Natural killer cell treated with Interleukin-12 subunit alpha and Interleukin-12 subunit beta and Interleukin-15 and Interleukin-18, amount 100 ng/mL, for 72 hours (primary cell): ENCODE results near the gene MTF2. TPM values are rescaled to one million over a fixed set of nuclear protein-coding genes. Genes with fewer than 3 reads are reported as not detected.
A peak's percentile ranks its signal among the peaks of the same experiment; 100 is the strongest.

Experiments used
- ATAC-seq, 2 donors: fragments of 150-1000 bp; cut with Tn5 transposase in 1 of 2; sonication (Bioruptor Pico), chemical (Tn5 transposase) in 1 of 2; 2 replicates each; pipeline ENCODE4 v1.10.0; 2021
- DNase-seq: peaks from one replicate; pipeline ENCODE4 v3.0.0; 2022; ENCODE audit warnings: low spot score
- H3K27ac Mint-ChIP-seq, 2 donors: 1 replicate in 1 of 2; 2 replicates in 1 of 2; pipeline ENCODE4 v1.8.0; 2022; ENCODE audit warnings: mixed read lengths in 2 of 2, mild to moderate bottlenecking in 1 of 2, moderate library complexity in 1 of 2
- H3K27me3 Mint-ChIP-seq, 2 donors: 1 replicate in 1 of 2; 2 replicates in 1 of 2; pipeline ENCODE4 v1.8.0; 2022; ENCODE audit warnings: mixed read lengths in 2 of 2
- H3K36me3 Mint-ChIP-seq: one replicate; pipeline ENCODE4 v1.8.0; 2022; ENCODE audit warnings: mixed read lengths
- H3K4me1 Mint-ChIP-seq, 2 donors: 1 replicate in 1 of 2; 2 replicates in 1 of 2; pipeline ENCODE4 v1.8.0; 2022; ENCODE audit warnings: low read depth in 2 of 2, mixed read lengths in 2 of 2, mild to moderate bottlenecking in 1 of 2
- H3K4me3 Mint-ChIP-seq: one replicate; pipeline ENCODE4 v1.8.0; 2022; ENCODE audit warnings: mixed read lengths
- H3K9me3 Mint-ChIP-seq: 2 replicates; pipeline ENCODE4 v1.8.0; 2022; ENCODE audit warnings: mixed read lengths
- total RNA-seq, 2 donors: library from RNA; stranded (reverse); gene quantifications; one replicate each; pipeline ENCODE4 v1.2.3, GENCODE V29; 2022

The MTF2 gene
- total RNA-seq, 2 donors from 2014 or later, result 45.1 to 63.6 TPM

- peaks cover 33% of the 10 kb centered on the region for H3K36me3 Mint-ChIP-seq
- H3K9me3 Mint-ChIP-seq, result no peaks in the 10 kb centered on the region
These were observed 27.1 kb downstream of the MTF2 start for GRCh38 chr1:93106226-93106625.

GRCh38 chr1:93107395-93107794 is 28.3 kb downstream of the MTF2 start:
- Mint-ChIP-seq H3K9me3 (no peaks in the 10 kb centered on the region), H3K27me3 (no peaks in the 10 kb centered on the region), H3K4me1 (peaks cover 13 to 32% of the 10 kb centered on the region in 2 donors), H3K36me3 (peaks cover 33% of the 10 kb centered on the region), H3K4me3 (no peak overlapping the region), H3K27ac (no peak overlapping the region)
- no peak for ATAC-seq
- no peak for DNase-seq

More at GRCh38 chr1:93106226-93106625, 27.1 kb downstream of the MTF2 start:
- no peak overlapping the region for H3K4me3 Mint-ChIP-seq
- H3K4me1 Mint-ChIP-seq, result peaks cover 20 to 37% of the 10 kb centered on the region in 2 donors
- DNase-seq (no peak), ATAC-seq (no peak)
- no peak overlapping the region for H3K27ac Mint-ChIP-seq
- no peaks in the 10 kb centered on the region for H3K27me3 Mint-ChIP-seq

- no peaks in the 10 kb centered on the region for H3K27me3 Mint-ChIP-seq
- no peaks in the 10 kb centered on the region for H3K9me3 Mint-ChIP-seq
- H3K36me3 Mint-ChIP-seq, result peaks cover 33% of the 10 kb centered on the region
- H3K27ac Mint-ChIP-seq, result no peak overlapping the region
- DNase-seq, result no peak
- no peak for ATAC-seq
- H3K4me1 Mint-ChIP-seq, result peaks cover 10 to 33% of the 10 kb centered on the region in 2 donors
- H3K4me3 Mint-ChIP-seq, result no peak overlapping the region
These were observed 29.3 kb downstream of the MTF2 start for GRCh38 chr1:93108335-93108734.

- Mint-ChIP-seq H3K4me3 (no peak overlapping the region), H3K36me3 (peaks cover 33% of the 10 kb centered on the region), H3K4me1 (peaks cover 10 to 33% of the 10 kb centered on the region in 2 donors), H3K27me3 (no peaks in the 10 kb centered on the region), H3K9me3 (no peaks in the 10 kb centered on the region), H3K27ac (no peak overlapping the region)
- no peak for ATAC-seq
- DNase-seq, result no peak
These were observed 30.5 kb downstream of the MTF2 start for GRCh38 chr1:93109578-93109977.

DNA sequence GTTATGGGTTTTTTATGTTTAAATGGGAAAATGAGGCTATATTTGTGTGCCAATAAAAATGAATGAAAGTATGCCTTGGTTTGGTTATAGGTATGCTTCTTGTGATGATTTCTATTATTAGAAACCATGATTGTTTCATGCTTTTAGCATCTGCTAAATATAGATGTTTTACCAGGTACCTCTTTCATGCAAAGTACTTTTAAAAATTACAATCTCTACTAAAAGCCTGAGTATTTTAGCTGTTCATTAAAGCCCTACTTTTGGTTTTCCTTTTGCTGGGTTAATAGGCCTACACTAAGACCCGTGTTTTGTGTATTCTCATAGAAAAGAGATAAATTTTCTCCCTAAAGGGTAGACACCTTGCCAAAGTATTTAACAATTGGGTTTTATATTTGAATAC is 32.0 kb downstream of the MTF2 start:
- Mint-ChIP-seq H3K27me3 (no peaks in the 10 kb centered on the region), H3K9me3 (no peaks in the 10 kb centered on the region), H3K4me3 (no peak overlapping the region), H3K36me3 (peaks cover 24% of the 10 kb centered on the region), H3K4me1 (peaks cover 10 to 23% of the 10 kb centered on the region in 2 donors), H3K27ac (no peak overlapping the region)
- no peak for DNase-seq
- ATAC-seq, result no peak

DNA sequence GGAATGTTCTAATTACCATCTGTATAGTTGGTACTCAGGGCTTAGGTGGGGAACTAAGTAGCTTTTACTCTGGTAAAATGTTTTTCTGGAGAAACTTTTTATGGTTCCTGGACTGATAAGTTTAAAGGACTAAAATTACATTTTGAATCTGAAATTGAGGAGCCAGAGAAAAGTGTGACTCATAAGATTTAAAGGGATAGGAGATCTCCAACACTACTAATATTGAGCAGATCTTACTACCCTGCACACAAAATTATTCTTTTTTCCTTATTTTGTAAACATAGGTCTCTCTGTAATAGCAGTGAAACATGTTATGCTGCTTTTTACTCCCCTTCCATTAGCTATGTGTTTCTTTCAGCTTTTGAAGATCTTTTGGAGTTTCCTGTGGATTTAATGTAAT is 32.5 kb downstream of the MTF2 start:
- ATAC-seq (no peak), DNase-seq (no peak)
- peaks cover 27% of the 10 kb centered on the region for H3K36me3 Mint-ChIP-seq
- no peaks in the 10 kb centered on the region for H3K27me3 Mint-ChIP-seq
- no peak overlapping the region for H3K27ac Mint-ChIP-seq
- peaks cover 10 to 23% of the 10 kb centered on the region in 2 donors for H3K4me1 Mint-ChIP-seq
- H3K4me3 Mint-ChIP-seq, result no peak overlapping the region
- H3K9me3 Mint-ChIP-seq, result no peaks in the 10 kb centered on the region

GRCh38 chr1:93113127-93113526 is 34.0 kb downstream of the MTF2 start:
- no peak overlapping the region for H3K27ac Mint-ChIP-seq
- no peak for DNase-seq
- H3K9me3 Mint-ChIP-seq, result no peaks in the 10 kb centered on the region
- H3K4me1 Mint-ChIP-seq, result peaks cover 10 to 17% of the 10 kb centered on the region in 2 donors
- H3K36me3 Mint-ChIP-seq, result peaks cover 16% of the 10 kb centered on the region
- no peak for ATAC-seq
- H3K4me3 Mint-ChIP-seq, result no peak overlapping the region
- no peaks in the 10 kb centered on the region for H3K27me3 Mint-ChIP-seq

DNA sequence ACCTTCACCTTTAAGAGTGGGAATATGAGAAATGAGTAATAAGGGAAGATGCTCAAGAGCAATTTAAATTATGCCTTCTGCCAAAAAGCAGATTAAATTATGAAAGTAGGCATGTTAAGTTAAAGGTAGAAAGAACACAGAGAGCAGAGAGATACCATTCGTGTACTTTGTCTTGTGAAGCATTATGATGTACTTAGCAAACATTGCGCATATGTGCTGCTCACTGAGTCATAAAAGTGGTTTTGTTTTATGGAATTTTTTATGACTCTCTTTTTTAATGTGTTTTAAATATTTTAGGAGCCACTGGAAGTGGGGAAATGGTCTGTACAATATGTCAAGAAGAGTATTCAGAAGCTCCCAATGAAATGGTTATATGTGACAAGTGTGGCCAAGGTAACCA is 35.3 kb downstream of the MTF2 start:
- Mint-ChIP-seq H3K9me3 (no peaks in the 10 kb centered on the region), H3K4me1 (peaks cover 4 to 11% of the 10 kb centered on the region in 2 donors), H3K4me3 (no peak overlapping the region), H3K36me3 (peaks cover 9% of the 10 kb centered on the region), H3K27me3 (no peaks in the 10 kb centered on the region), H3K27ac (no peak overlapping the region)
- ATAC-seq (no peak), DNase-seq (no peak)

DNA sequence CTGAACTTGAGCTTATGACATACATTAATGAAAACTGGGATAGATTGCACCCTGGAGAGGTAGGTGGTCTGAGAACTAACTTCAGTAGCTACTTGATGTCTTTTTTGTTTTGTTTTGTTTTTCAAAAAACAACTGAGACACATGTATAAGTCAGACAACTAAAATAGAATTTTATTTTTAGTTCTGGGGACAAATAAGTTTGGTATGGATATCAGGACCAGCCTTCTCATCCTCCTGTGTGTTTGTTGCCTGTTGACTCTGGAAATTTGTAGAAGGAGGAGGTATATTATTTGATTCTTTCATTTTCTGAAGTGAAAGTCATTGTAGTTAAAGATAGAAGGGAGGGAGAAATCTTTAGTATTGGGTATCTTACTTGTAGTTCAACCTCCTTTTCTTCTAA is 41.5 kb downstream of the MTF2 start:
- no peak overlapping the region for H3K4me3 Mint-ChIP-seq
- ATAC-seq (no peak), DNase-seq (no peak)
- H3K9me3 Mint-ChIP-seq, result no peaks in the 10 kb centered on the region
- no peak overlapping the region for H3K27ac Mint-ChIP-seq
- peaks cover 6 to 8% of the 10 kb centered on the region in 2 donors for H3K4me1 Mint-ChIP-seq
- no peaks in the 10 kb centered on the region for H3K27me3 Mint-ChIP-seq
- H3K36me3 Mint-ChIP-seq, result peaks cover 5% of the 10 kb centered on the region

DNA sequence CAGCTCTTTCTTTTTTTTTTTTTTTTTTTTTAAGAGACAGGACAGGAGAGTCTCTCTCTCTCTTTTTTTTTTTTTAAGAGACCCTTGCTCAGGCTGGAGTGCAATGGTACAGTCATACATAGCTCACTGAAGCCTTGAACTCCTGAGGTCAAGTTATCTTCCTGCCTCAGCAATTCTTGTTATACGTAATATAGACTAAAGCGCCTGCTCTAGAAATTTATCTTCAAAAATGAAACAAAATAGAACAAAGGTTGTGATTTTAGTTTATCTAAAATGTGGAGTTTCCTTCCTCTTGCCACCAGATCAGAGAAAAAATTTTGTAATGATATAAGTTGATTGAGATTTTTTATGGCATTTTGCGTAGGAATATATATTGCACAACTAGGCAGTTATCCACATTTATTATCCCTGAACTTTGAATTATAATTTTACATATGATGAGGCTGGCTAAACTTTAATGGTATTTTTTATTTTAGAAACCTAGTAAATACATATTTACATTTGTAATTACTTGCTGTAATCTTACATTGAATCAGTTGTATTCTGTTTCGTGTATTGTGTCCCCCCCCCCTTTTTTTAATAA is 44.2 kb downstream of the MTF2 start:
- H3K9me3 Mint-ChIP-seq, result no peaks in the 10 kb centered on the region
- no peak overlapping the region for H3K4me3 Mint-ChIP-seq
- no peak overlapping the region for H3K27ac Mint-ChIP-seq
- H3K36me3 Mint-ChIP-seq, result no peaks in the 10 kb centered on the region
- ATAC-seq (no peak), DNase-seq (no peak)
- peaks cover 6 to 8% of the 10 kb centered on the region in 2 donors for H3K4me1 Mint-ChIP-seq
- no peaks in the 10 kb centered on the region for H3K27me3 Mint-ChIP-seq

DNA sequence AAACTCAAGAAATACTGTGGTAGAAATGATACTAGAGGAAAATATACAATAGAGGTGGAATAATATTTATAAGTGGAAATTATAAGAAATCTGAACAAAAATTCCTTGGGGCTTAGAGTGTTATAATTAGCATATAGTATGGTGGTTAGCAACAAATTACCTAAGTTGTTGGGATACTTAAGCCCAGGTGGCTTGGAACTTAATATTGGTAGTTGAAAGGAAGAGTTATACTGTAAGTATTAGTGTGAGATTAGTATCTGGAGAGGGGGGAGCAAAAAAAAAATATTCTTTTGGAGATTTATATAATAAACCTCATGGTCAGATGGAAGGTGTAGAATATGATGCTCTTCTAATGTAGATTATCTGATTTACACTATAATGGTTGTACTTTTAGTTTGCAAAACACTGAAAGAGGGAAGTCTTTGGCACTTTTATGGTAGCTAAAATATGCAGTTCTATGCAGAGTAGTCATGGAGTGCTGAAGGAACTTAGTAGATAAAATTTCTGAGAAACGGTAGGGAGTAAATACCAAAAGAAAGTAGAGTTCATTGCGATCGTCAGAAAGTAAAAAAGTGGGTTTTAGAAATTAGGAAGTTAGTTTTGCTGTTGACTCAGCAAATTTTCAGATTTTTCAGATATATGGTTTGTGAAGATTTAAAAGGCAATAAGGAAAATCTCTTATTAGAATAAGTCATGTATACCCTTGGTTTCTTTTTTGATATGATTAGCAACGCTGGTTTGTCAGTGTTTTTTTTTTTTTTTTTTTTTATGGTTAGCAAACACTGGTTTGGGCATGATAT is 45.7 kb downstream of the MTF2 start:
- no peaks in the 10 kb centered on the region for H3K27me3 Mint-ChIP-seq
- H3K36me3 Mint-ChIP-seq, result no peaks in the 10 kb centered on the region
- H3K4me1 Mint-ChIP-seq, result peaks cover 6 to 8% of the 10 kb centered on the region in 2 donors
- H3K4me3 Mint-ChIP-seq, result no peak overlapping the region
- H3K9me3 Mint-ChIP-seq, result no peaks in the 10 kb centered on the region
- peak overlapping the region in 1 of 2 donors; percentile 57 for H3K27ac Mint-ChIP-seq
- DNase-seq (no peak), ATAC-seq (no peak)

DNA sequence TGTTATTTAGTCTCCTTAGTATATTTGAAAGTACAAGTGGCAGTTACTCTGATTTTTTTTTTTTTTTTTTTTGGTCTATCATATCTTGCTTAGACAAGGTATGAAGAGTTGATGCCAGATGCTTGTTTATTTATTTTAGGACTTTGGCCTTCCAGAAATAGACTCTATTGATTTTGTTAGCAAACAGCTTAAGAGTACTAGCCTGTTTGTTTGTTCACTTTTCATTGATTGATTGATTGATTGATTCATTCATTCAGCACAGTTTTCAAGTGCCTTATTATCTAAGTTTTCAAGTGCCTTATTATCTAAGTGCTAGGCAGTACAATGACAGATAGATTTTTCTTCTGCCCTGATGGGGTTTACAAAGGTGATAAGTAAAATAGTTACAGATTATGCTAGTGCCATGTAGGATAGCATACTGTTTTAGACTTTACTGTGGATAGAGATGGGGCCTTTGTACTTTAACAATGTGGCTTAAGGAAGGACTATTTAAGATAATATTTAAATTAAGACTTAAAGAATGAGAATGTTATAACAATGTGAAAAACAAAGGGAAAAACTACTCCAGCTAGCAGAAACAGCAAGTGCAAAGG is 50.5 kb downstream of the MTF2 start:
- DNase-seq (no peak), ATAC-seq (no peak)
- H3K27ac Mint-ChIP-seq, result no peak overlapping the region
- peaks cover 0 to 3% of the 10 kb centered on the region in 2 donors for H3K4me1 Mint-ChIP-seq
- no peaks in the 10 kb centered on the region for H3K36me3 Mint-ChIP-seq
- no peaks in the 10 kb centered on the region for H3K27me3 Mint-ChIP-seq
- H3K4me3 Mint-ChIP-seq, result no peak overlapping the region
- H3K9me3 Mint-ChIP-seq, result no peaks in the 10 kb centered on the region

- no peak for DNase-seq
- Mint-ChIP-seq H3K9me3 (no peaks in the 10 kb centered on the region), H3K4me1 (no peaks in the 10 kb centered on the region), H3K4me3 (no peak overlapping the region), H3K36me3 (peaks cover 7% of the 10 kb centered on the region), H3K27me3 (no peaks in the 10 kb centered on the region), H3K27ac (no peak overlapping the region)
- ATAC-seq, result no peak
These were observed 53.6 kb downstream of the MTF2 start for GRCh38 chr1:93132638-93133037.

- no peaks in the 10 kb centered on the region for H3K9me3 Mint-ChIP-seq
- H3K36me3 Mint-ChIP-seq, result peaks cover 12% of the 10 kb centered on the region
- DNase-seq, result no peak
- ATAC-seq, result no peak
- no peaks in the 10 kb centered on the region for H3K27me3 Mint-ChIP-seq
- H3K4me1 Mint-ChIP-seq, result peaks cover 0 to 6% of the 10 kb centered on the region in 2 donors
- H3K4me3 Mint-ChIP-seq, result no peak overlapping the region
- peak overlapping the region in 1 of 2 donors; percentile 10 for H3K27ac Mint-ChIP-seq
These were observed 57.4 kb downstream of the MTF2 start for GRCh38 chr1:93136445-93136844.
